ENCODE results near the gene POLR3K. TPM values are rescaled to one million over a fixed set of nuclear protein-coding genes. Genes with fewer than 3 reads are reported as not detected.

POLR3K gene
- 31.2 to 39.4 TPM (median 33.4 TPM) in 5 replicates for total RNA-seq (2022; extraction: Qiagen RNA extraction)

DNA sequence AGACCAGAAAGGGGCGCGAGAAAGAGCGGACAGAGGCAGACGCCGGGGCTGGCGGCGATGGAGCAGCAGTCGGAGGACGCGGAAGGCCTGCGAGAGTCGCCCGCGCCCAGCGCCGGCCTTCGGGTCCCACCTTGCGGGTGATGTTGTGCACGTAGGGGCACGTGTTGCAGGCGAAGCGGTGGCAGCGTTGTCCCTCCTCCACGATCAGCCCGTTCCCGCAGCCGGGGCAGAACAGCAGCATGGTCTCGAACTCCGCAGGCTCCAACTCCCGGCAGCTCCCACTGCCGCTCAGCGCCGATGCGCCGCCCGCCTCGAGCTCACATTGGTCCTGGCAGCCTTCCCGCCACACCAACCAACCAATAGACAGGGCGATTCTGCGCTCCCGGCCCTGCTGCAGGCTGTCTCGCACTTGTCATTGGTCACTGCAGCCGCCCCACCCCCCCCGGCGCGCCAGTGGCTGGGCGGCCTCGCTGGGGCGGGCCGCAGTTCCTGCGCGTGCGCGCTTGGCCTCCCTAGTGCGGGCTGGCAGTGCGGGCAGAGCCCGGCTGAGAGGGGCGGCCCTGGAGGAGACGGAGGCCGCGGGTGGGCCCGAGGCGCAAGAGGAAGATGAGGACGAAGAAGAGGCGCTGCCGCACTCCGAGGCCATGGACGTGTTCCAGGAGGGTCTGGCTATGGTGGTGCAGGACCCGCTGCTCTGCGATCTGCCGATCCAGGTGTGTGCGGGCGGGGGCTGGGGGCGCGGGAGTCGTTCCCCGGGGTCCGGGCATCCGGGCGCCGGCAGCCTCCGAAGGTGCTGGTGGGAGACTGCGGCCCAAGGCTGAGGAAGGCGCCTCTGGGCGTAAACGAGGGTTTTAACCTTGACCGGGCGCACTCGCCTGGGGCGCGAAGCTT lies at the start of gene POLR3K, which contains the start of gene SNRNP25:
Gene POLR3K, minus strand, starts transcription at position 263 of the 891 bp plus-strand sequence. Its CDS starts 22 bp downstream, at position 241.
Gene SNRNP25, plus strand, starts transcription at position 483 of the 891 bp plus-strand sequence. Its CDS starts 189 bp downstream, at position 672.

GRCh38 chr16:77807-78443 lies 24.5 kb upstream of the POLR3K start, which contains the start of gene MPG:
MPG (plus strand) TSS chr16:78225; CDS start chr16:78310, 85 bp downstream.

DNA sequence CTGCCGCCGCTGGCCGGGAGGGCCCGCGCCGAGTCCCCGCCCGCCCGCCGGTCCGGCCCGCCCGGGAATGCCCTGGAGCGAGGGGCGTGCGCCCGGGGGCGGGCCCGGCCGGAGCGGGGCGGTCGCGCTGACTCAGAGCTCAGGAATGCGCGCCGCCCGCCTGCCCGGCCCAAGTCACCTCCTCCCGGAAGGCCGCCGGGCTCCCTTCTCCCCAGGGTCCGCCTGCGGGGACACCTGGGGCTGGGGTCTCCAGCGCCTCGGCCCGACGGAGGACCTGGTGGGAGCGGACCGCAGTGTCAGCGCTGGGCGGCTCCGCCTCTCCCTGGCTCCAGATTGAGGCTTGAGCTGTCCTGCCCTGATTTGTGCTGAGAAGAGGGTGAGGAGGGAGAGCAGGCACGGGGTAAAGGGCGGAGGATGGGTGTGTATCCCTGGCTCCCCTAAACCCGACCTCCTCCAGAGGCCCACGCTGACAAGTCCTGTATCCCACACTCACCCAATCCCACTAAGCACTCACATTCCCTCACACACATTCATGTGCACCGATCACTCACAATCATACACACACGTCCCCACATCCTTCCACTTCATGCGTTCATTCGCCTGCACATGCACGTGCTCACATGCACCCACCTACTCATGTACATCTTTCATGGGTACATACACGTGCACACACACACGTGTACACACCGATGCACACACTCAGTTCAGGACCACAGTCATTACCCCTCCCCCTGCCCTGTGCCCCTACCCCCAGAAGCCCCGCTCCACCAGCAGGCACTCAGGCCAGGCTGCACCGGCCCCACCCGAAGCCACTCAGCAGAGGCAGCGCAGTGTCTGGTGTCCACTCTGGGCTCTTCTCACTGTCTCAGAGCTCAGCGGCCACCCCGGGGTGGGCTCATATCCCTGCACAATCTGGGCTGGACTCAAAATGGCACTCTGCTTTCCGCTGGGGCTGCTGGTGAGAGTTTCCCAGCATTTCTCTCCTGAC lies 19.4 kb upstream of the POLR3K start, which contains the start of gene RHBDF1:
Gene RHBDF1, minus strand, starts transcription at position 71 of the 988 bp plus-strand sequence. CDS start 7,616 bp downstream, outside the sequence.

Other genes with a start within 250 kb of the POLR3K start
- 54.8 to 83.1 TPM (median 72.6 TPM) in 5 replicates for gene SNRNP25, start 220 bp upstream of the POLR3K start, total RNA-seq (2022; extraction: Qiagen RNA extraction)
- 20.5 to 30.0 TPM (median 27.7 TPM) in 5 replicates for gene RHBDF1, start 19.0 kb upstream of the POLR3K start, total RNA-seq (2022; extraction: Qiagen RNA extraction)
- 55.3 to 74.6 TPM (median 72.3 TPM) in 5 replicates for gene MPG, start 24.6 kb upstream of the POLR3K start, total RNA-seq (2022; extraction: Qiagen RNA extraction)
- 25.6 to 29.5 TPM (median 27.5 TPM) in 5 replicates for gene NPRL3, start 85.1 kb upstream of the POLR3K start, total RNA-seq (2022; extraction: Qiagen RNA extraction)
- 0.23 TPM in 1 of 5 replicates, not detected in the others for gene HBZ, start 99.0 kb upstream of the POLR3K start, total RNA-seq (2022; extraction: Qiagen RNA extraction)
- not detected in 5 replicates for gene HBM, start 112.4 kb upstream of the POLR3K start, total RNA-seq (2022; extraction: Qiagen RNA extraction)
- 0.20 to 0.33 TPM in 2 of 5 replicates, not detected in the others for gene HBA2, start 119.3 kb upstream of the POLR3K start, total RNA-seq (2022; extraction: Qiagen RNA extraction)
- 1.2 to 2.3 TPM (median 1.8 TPM) in 5 replicates for gene HBA1, start 123.1 kb upstream of the POLR3K start, total RNA-seq (2022; extraction: Qiagen RNA extraction)
- 3.7 to 8.3 TPM (median 6.4 TPM) in 5 replicates for gene HBQ1, start 126.9 kb upstream of the POLR3K start, total RNA-seq (2022; extraction: Qiagen RNA extraction)
- 39.7 to 48.5 TPM (median 45.4 TPM) in 5 replicates for gene LUC7L, start 175.8 kb upstream of the POLR3K start, total RNA-seq (2022; extraction: Qiagen RNA extraction)
- gene FAM234A, start 181.2 kb upstream of the POLR3K start, total RNA-seq (2022; extraction: Qiagen RNA extraction), result 45.1 to 53.9 TPM (median 47.5 TPM) in 5 replicates
- 3.5 to 5.0 TPM (median 4.4 TPM) in 5 replicates for gene RGS11, start 222.3 kb upstream of the POLR3K start, total RNA-seq (2022; extraction: Qiagen RNA extraction)
- 2.1 to 3.7 TPM (median 3.2 TPM) in 5 replicates for gene ARHGDIG, start 227.0 kb upstream of the POLR3K start, total RNA-seq (2022; extraction: Qiagen RNA extraction)
- 0.48 to 0.86 TPM (median 0.68 TPM) in 5 replicates for gene PDIA2, start 229.6 kb upstream of the POLR3K start, total RNA-seq (2022; extraction: Qiagen RNA extraction)

All from A549 treated with Hydrocortisone at 1 μM for 4 hours (cell line).